HL-60 (cell line): ENCODE measurements around the gene DAPK3.
"Not testable (repeated sequence)": the region's sequence is repeated elsewhere in the genome, so short reads cannot be mapped to it uniquely, and the experiment has no call there.

Experiments
- DNase-seq, 2 experiments: peaks; one replicate each; pipeline ENCODE4 v3.0.0-alpha.2; 2010 to 2020; ENCODE audit warnings: low read depth in 1 of 2, low spot score in 1 of 2
- H3K27ac ChIP-seq: fragments of 250-450 bp; sonication (Bioruptor Pico); replicated peaks from 2 replicates; pipeline ENCODE4 v1.5.1; 2020; ENCODE audit warnings: mild to moderate bottlenecking, moderate library complexity
- H3K27me3 ChIP-seq: fragments of 250-450 bp; sonication (Bioruptor Pico); 2 replicates; pipeline ENCODE4 v1.5.1; 2021; ENCODE audit warnings: mild to moderate bottlenecking, moderate library complexity; ENCODE audit not compliant: insufficient read depth, poor library complexity, severe bottlenecking
- H3K4me3 ChIP-seq: replicated peaks from 2 replicates; pipeline ENCODE4 v1.5.1; 2011; ENCODE audit warnings: mild to moderate bottlenecking, control low read depth, low read length; ENCODE audit not compliant: insufficient read depth
- GABPA ChIP-seq: IDR thresholded peaks from 2 replicates; pipeline ENCODE4 v1.6.1; 2012; ENCODE audit warnings: low read depth
- POLR2AphosphoS5 ChIP-seq: IDR thresholded peaks from 2 replicates; pipeline ENCODE4 v1.6.1; 2012; ENCODE audit warnings: low read depth
- SPI1 ChIP-seq: IDR thresholded peaks from 2 replicates; pipeline ENCODE4 v1.6.1; 2012; ENCODE audit warnings: low read depth, mild to moderate bottlenecking, borderline replicate concordance
- TF ChIP-seq, protein P1 (sequence below): IDR thresholded peaks from 2 replicates; pipeline ENCODE4 v1.6.1; 2012; ENCODE audit warnings: low read depth; ENCODE audit not compliant: insufficient replicate concordance
- TF ChIP-seq, protein P2 (sequence below): IDR thresholded peaks from one replicate; pipeline ENCODE4 v1.5.1; 2011; ENCODE audit warnings: low read length, control low read depth, inconsistent platforms; ENCODE audit not compliant: insufficient read depth

DAPK3 gene

DNA sequence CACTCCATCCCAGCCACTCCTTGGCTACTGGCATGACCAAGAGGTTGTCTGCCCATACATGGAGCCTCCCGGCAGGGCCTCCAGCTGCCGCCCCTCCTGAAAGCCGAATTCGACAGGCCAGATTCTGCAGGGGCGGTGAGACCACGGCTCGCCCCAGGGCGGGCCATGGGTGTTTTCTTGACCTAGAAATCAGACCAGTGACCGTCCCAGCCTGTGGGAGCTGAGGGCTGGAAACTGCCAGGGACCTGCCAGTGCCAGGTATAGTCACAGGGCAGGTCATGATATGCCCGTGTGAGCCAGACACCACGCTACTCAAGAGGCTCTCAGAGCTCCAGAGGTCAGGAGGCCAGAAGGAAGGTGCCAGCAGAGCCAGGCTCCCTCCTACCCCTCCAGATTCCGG lies 16.8 kb downstream of the DAPK3 start:
- Histone ChIP-seq H3K27ac (no peak overlapping the region), H3K4me3 (no peak overlapping the region), H3K27me3 (peaks cover 4% of the 10 kb centered on the region)
- DNase-seq: no peak
- no peak for TF ChIP-seq SPI1
- no peak for TF ChIP-seq GABPA
- TF ChIP-seq, protein P1, sequence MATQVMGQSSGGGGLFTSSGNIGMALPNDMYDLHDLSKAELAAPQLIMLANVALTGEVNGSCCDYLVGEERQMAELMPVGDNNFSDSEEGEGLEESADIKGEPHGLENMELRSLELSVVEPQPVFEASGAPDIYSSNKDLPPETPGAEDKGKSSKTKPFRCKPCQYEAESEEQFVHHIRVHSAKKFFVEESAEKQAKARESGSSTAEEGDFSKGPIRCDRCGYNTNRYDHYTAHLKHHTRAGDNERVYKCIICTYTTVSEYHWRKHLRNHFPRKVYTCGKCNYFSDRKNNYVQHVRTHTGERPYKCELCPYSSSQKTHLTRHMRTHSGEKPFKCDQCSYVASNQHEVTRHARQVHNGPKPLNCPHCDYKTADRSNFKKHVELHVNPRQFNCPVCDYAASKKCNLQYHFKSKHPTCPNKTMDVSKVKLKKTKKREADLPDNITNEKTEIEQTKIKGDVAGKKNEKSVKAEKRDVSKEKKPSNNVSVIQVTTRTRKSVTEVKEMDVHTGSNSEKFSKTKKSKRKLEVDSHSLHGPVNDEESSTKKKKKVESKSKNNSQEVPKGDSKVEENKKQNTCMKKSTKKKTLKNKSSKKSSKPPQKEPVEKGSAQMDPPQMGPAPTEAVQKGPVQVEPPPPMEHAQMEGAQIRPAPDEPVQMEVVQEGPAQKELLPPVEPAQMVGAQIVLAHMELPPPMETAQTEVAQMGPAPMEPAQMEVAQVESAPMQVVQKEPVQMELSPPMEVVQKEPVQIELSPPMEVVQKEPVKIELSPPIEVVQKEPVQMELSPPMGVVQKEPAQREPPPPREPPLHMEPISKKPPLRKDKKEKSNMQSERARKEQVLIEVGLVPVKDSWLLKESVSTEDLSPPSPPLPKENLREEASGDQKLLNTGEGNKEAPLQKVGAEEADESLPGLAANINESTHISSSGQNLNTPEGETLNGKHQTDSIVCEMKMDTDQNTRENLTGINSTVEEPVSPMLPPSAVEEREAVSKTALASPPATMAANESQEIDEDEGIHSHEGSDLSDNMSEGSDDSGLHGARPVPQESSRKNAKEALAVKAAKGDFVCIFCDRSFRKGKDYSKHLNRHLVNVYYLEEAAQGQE: no peak
- TF ChIP-seq, protein P2, sequence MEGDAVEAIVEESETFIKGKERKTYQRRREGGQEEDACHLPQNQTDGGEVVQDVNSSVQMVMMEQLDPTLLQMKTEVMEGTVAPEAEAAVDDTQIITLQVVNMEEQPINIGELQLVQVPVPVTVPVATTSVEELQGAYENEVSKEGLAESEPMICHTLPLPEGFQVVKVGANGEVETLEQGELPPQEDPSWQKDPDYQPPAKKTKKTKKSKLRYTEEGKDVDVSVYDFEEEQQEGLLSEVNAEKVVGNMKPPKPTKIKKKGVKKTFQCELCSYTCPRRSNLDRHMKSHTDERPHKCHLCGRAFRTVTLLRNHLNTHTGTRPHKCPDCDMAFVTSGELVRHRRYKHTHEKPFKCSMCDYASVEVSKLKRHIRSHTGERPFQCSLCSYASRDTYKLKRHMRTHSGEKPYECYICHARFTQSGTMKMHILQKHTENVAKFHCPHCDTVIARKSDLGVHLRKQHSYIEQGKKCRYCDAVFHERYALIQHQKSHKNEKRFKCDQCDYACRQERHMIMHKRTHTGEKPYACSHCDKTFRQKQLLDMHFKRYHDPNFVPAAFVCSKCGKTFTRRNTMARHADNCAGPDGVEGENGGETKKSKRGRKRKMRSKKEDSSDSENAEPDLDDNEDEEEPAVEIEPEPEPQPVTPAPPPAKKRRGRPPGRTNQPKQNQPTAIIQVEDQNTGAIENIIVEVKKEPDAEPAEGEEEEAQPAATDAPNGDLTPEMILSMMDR: no peak

DNA sequence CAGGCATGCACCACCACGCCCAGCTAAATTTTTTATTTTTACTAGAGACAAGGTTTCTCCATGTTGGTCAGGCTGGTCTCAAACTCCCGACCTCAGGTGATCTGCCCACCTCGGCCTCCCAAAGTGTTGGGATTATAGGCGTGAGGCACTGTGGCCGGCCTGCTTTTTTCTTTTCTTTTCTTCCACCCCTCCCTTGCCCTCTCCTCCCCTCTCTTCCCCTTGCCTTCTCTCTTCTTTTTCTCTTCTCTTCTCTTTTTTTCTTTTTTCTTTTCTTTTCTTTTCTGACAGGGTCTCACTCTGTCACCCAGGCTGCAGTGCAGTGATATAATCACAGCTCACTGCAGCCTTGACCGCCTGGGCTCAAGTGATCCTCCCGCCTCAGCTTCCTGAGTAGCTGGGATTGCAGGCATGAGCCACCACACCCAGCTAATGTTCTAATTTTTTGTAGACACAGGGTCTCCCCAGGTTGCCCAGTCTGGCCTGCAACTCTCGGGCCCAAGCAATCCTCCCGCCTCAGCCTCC lies 18.1 kb downstream of the DAPK3 start:
- not testable (repeated sequence) for DNase-seq, H3K27me3 ChIP-seq, H3K27ac ChIP-seq, H3K4me3 ChIP-seq

DNA sequence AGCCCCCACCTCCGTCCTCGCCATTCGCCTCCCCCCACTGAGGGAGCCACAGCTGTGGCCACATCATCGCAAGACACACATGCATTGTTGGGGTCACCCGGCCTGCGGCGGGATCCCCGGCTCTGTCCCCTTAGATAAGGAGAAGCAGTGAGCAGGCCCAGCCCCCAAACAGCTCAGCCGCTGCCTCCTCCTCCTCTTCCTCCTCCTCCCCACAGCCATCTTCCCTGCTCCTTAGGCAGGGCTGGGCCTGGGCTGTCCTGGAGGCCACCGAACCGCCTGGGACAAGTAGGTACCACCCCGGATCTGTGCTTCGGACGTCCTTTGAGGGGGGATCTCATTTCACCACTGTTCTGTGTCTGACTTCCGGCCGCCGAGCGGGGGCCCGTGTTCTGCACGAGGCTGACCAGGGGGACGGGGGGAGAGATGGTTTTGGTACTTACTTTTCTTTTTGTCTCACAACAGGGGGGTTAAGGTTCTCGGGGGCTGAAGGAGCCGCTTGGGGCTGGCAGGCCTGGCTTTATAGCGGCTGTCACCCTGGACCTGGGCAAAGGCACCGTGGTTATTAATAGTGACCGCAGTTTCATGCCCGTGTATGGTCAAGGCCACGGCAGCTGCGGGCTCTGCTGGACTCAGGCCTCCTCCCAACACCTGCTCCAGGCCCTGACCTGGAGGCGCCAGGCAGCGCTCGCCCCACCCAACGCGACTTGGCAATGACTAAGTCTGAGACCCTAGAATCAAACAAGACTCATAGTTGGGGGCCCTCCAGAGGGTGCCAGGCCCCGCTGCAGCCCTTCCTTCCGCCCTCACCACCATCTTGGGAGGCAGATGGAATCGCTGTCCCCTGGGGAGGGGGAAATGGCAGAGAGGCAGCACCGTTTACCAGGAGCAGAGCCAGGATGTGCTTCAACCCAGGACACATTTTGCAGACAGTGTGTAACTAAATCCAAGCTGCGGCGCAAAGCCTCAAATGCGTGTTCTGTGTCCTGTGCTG lies 19.7 kb downstream of the DAPK3 start:
- TF ChIP-seq SPI1: no peak
- TF ChIP-seq POLR2AphosphoS5: no peak
- TF ChIP-seq, protein P2: no peak
- TF ChIP-seq, protein P1: no peak
- TF ChIP-seq GABPA: no peak
- H3K27ac ChIP-seq: no peak overlapping the region
- peaks cover 4% of the 10 kb centered on the region for H3K27me3 ChIP-seq
- H3K4me3 ChIP-seq: no peak overlapping the region
- no peak for DNase-seq

DNA sequence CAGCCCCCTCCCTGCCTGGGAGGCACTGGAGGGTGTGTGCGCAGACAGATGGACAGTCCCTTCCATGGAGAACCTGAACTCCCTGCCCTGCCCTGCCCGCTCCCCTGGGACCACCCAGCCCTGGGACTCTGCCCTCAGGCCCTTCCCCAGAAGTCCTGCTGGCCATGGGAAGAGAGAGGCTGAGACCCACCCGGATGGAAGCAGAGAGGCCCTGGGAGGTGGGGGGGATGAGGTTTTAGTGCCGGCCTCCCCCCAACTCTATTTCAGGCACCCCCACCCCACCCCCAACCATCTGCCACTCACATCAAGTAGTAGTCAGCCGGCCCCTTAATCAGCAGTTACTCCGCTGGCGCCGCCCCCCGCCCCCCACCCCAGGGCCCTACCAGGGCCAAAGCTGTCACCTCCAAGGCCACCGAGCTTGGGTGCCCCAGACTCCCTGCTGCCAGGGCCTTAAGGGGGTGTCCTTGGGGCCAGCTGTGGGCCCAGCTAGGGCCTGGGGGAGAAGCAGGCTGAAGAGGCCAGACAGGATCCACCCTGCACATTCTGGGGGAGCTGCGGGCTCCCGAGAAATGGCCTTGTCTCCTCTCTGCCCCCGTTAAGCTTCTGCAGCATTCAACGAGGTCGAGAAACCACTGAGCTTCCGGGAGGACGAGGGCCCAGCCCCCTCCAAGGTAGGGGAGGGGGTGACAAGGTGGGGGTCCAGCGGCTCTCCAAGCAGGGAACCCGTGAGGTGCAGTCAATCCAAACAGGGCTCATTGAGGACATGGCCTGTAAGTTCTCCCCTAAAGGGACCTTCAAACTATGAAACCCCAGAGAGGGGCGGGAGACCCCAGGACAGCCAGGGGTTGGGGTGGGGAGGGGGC lies 20.7 kb downstream of the DAPK3 start:
- Histone ChIP-seq H3K4me3 (no peak overlapping the region), H3K27me3 (peaks cover 4% of the 10 kb centered on the region), H3K27ac (no peak overlapping the region)
- TF ChIP-seq, protein P2: no peak
- TF ChIP-seq GABPA (no peak), POLR2AphosphoS5 (no peak)
- DNase-seq: no peak
